ENCODE measurements around the gene TANGO6. TPM values are rescaled to one million over a fixed set of nuclear protein-coding genes. Genes with fewer than 3 reads are reported as not detected.

TANGO6 gene
- total RNA-seq, 2 experiments from 2014 or later = 22.7 to 22.8 TPM

DNA sequence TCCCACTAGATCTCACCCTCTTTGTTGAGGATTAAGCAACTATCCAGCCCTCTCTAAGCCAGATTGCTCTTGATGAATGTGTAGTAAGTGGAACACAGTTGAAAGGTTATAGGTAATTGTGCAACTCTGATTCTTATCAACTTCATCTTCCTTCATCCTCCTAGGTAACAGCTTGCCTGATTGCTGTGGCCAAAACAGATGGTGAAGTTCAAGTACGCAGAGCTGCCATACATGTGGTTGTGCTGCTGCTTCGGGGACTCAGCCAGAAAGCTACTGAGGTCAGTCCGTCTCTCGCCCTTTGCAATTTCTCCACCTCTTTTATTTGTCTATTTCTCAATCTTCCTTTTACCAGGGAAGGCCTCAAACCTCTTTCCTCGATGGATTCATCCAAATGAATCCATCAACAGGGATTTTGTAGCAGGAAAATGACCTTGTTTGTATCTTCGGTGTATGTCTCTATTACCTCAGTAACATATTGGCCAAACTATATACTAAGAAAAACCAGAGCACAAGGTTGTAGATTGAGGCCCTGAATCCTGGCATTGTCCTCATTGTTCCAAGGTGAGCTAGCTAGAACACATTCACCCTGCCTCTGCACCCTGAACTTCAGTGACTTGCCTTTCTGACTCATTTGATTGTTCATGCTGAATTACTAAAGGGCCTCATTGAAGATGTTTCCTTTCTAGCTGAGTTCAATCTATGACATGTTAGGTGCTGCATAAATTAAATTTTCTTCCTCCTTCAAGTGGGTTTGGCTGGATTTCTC lies 197.0 kb downstream of the TANGO6 start:
- H3K79me2 ChIP-seq (ENCODE audit: insufficient read depth, low read depth, low read length) = no peaks in the 10 kb centered on the region
- no TSS peak for BruUV-seq (replicated peaks)
- POLR2A ChIA-PET = no interaction called here

DNA sequence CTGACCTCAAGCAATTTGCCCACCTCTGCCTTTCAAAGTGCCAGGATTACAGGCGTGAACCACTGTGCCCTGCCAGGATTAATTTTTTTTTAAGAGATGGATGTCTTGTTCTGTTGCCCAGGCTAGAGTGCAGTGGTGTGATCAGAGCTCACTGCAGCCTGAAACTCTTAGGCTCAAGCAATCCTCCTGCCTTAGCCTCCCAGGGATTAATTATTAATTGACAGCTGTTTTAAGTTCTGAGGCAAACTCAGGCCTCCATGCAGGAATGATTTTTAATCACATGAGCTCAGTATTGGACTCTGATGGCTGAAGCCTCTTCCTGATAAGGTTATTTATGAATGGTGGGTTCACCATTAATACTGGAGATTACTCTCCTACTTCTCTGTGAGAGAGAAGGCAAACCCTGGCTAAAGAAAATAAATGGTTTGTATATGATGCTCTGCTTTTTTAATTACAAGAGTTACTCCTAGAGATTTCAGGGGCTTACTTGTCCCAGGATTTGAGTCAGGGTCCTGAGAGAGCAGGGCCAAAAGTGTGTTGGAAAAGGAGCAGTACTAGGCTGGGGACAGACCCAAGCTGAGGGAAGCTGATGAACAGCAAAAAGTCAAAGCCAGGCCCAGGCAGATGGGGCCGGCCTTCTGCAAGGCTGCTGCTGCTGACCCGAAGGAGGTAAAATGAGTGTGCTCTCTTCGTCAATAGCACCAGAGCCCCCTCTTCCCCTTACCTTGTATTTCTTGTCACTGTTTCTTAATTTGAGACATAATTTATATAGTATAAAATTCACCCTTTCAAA lies 205.2 kb downstream of the TANGO6 start:
- Histone ChIP-seq H4K20me1 (ENCODE audit: insufficient read depth, low read length) (no peaks in the 10 kb centered on the region), H3K79me2 (ENCODE audit: insufficient read depth, low read depth, low read length) (no peaks in the 10 kb centered on the region), H3K9me2 (ENCODE audit: insufficient read depth, low read length) (no peaks in the 10 kb centered on the region), H3K4me2 (ENCODE audit: low read length) (no peak overlapping the region), H3K4me3 (ENCODE audit: low read depth, low read length, poor library complexity, severe bottlenecking) (no peak overlapping the region), H3K4me1 (ENCODE audit: insufficient read depth, low read length, poor library complexity, severe bottlenecking) (no peaks in the 10 kb centered on the region), H3K27ac (ENCODE audit: low read depth, low read length, poor library complexity, severe bottlenecking) (no peak overlapping the region), H3K9me3 (ENCODE audit: low read length) (no peaks in the 10 kb centered on the region), H3K36me3 (ENCODE audit: insufficient read depth, low read length) (no peaks in the 10 kb centered on the region), H2AFZ (ENCODE audit: low read length) (no peak overlapping the region)
- DNase-seq (ENCODE audit: low spot score) = no peak
- TF ChIP-seq EZH2phosphoT487 (IDR thresholded peaks at IDR 0.05; ENCODE audit: borderline replicate concordance, low read depth, low read length) = no peak
- TF ChIP-seq, protein P1, sequence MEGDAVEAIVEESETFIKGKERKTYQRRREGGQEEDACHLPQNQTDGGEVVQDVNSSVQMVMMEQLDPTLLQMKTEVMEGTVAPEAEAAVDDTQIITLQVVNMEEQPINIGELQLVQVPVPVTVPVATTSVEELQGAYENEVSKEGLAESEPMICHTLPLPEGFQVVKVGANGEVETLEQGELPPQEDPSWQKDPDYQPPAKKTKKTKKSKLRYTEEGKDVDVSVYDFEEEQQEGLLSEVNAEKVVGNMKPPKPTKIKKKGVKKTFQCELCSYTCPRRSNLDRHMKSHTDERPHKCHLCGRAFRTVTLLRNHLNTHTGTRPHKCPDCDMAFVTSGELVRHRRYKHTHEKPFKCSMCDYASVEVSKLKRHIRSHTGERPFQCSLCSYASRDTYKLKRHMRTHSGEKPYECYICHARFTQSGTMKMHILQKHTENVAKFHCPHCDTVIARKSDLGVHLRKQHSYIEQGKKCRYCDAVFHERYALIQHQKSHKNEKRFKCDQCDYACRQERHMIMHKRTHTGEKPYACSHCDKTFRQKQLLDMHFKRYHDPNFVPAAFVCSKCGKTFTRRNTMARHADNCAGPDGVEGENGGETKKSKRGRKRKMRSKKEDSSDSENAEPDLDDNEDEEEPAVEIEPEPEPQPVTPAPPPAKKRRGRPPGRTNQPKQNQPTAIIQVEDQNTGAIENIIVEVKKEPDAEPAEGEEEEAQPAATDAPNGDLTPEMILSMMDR (conservative IDR thresholded peaks at IDR 0.05; ENCODE audit: low read length) = no peak
- intact Hi-C loops (cut with micrococcal nuclease; ENCODE audit: unreplicated experiment) = no loop called here
- ChIA-PET POLR2A (no interaction called here), CTCF (ENCODE audit: unreplicated experiment) (no interaction called here)
- BruUV-seq (replicated peaks) = no TSS peak

More for the DNA sequence above, 197.0 kb downstream of the TANGO6 start:
- Histone ChIP-seq H3K9me2 (ENCODE audit: insufficient read depth, low read length) (no peaks in the 10 kb centered on the region), H2AFZ (ENCODE audit: low read length) (no peak overlapping the region), H3K9me3 (ENCODE audit: low read length) (peaks cover 7% of the 10 kb centered on the region), H3K36me3 (ENCODE audit: insufficient read depth, low read length) (peaks cover 11% of the 10 kb centered on the region), H4K20me1 (ENCODE audit: insufficient read depth, low read length) (no peaks in the 10 kb centered on the region), H3K27ac (ENCODE audit: low read depth, low read length, poor library complexity, severe bottlenecking) (no peak overlapping the region), H3K4me1 (ENCODE audit: insufficient read depth, low read length, poor library complexity, severe bottlenecking) (no peaks in the 10 kb centered on the region), H3K4me2 (ENCODE audit: low read length) (no peak overlapping the region), H3K4me3 (ENCODE audit: low read depth, low read length, poor library complexity, severe bottlenecking) (no peak overlapping the region)
- TF ChIP-seq, protein P1 (conservative IDR thresholded peaks at IDR 0.05; ENCODE audit: low read length) = no peak
- TF ChIP-seq EZH2phosphoT487 (IDR thresholded peaks at IDR 0.05; ENCODE audit: borderline replicate concordance, low read depth, low read length) = no peak
- DNase-seq (ENCODE audit: low spot score) = no peak
- intact Hi-C loops (cut with micrococcal nuclease; ENCODE audit: unreplicated experiment) = no loop called here
- CTCF ChIA-PET (ENCODE audit: unreplicated experiment) = no interaction called here

DNA sequence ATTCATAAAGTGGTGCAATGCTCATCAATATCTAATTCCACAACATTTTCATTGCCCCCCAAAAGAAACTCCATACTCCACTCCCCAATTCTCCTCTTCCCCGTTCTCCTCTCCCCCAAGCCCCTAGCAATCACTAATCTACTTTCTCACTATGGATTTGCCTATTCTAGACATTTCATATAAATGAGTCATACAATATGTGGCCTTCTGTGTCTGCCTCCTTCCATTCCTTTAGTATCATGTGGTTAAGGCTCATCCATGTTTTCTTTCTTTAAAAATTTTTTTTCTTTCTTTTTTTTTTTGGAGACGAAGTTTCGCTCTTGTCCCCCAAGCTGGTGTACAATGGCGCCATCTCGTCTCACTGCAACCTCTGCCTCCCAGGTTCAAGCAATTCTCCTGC lies 205.8 kb downstream of the TANGO6 start:
- BruUV-seq (replicated peaks) = no TSS peak
- H4K20me1 ChIP-seq (ENCODE audit: insufficient read depth, low read length) = no peaks in the 10 kb centered on the region
- TF ChIP-seq EZH2phosphoT487 (IDR thresholded peaks at IDR 0.05; ENCODE audit: borderline replicate concordance, low read depth, low read length) = no peak
- TF ChIP-seq, protein P1 (conservative IDR thresholded peaks at IDR 0.05; ENCODE audit: low read length) = no peak

More for the DNA sequence above, 205.8 kb downstream of the TANGO6 start:
- no peaks in the 10 kb centered on the region for H3K9me3 ChIP-seq (ENCODE audit: low read length)
- no peak for DNase-seq (ENCODE audit: low spot score)
- H3K36me3 ChIP-seq (ENCODE audit: insufficient read depth, low read length) = no peaks in the 10 kb centered on the region
- no peak overlapping the region for H3K4me2 ChIP-seq (ENCODE audit: low read length)
- intact Hi-C loops (cut with micrococcal nuclease; ENCODE audit: unreplicated experiment) = no loop called here
- no peak overlapping the region for H3K4me3 ChIP-seq (ENCODE audit: low read depth, low read length, poor library complexity, severe bottlenecking)
- no peaks in the 10 kb centered on the region for H3K9me2 ChIP-seq (ENCODE audit: insufficient read depth, low read length)
- H2AFZ ChIP-seq (ENCODE audit: low read length) = no peak overlapping the region
- no peak overlapping the region for H3K27ac ChIP-seq (ENCODE audit: low read depth, low read length, poor library complexity, severe bottlenecking)
- ChIA-PET CTCF (ENCODE audit: unreplicated experiment) (no interaction called here), POLR2A (no interaction called here)
- no peaks in the 10 kb centered on the region for H3K79me2 ChIP-seq (ENCODE audit: insufficient read depth, low read depth, low read length)
- H3K4me1 ChIP-seq (ENCODE audit: insufficient read depth, low read length, poor library complexity, severe bottlenecking) = no peaks in the 10 kb centered on the region
